Fibroblast of lung (primary cell): Measurements from ENCODE around the gene FAM149B1.

Source experiments
- EZH2 ChIP-seq: IDR thresholded peaks from 2 replicates; pipeline ENCODE4 v1.5.1; 2012; ENCODE audit warnings: low read length, control low read depth, mild to moderate bottlenecking; ENCODE audit errors: missing control alignments
- TF ChIP-seq, protein P1 (sequence below), 2 donors: IDR thresholded peaks in 1 of 2; conservative IDR thresholded peaks in 1 of 2; 1 replicate in 1 of 2; 2 replicates in 1 of 2; pipeline ENCODE4 v1.5.1; 2011 to 2012; ENCODE audit warnings: low read length in 2 of 2, control low read depth in 1 of 2, inconsistent platforms in 1 of 2, low read depth in 1 of 2, mild to moderate bottlenecking in 1 of 2

DNA sequence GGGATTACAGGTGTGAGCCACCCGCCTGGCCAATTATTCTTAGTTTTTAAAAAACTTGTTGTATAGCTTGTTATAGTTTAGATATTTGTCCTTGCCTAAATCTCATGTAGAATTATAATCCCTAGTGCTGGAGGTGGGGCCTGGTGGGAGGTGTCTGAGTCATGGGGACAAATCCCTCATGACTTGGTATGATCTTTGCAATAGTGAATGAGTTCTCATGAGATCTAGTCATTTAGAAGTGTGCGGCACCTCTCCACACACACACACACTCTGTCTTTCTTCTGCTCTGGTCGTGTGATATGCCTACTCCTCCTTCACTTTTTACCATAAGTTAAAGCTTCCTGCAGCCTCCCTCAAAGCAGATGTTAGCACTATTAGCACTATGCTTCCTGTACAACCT is 37.2 kb downstream of the FAM149B1 start:
- TF ChIP-seq, protein P1, sequence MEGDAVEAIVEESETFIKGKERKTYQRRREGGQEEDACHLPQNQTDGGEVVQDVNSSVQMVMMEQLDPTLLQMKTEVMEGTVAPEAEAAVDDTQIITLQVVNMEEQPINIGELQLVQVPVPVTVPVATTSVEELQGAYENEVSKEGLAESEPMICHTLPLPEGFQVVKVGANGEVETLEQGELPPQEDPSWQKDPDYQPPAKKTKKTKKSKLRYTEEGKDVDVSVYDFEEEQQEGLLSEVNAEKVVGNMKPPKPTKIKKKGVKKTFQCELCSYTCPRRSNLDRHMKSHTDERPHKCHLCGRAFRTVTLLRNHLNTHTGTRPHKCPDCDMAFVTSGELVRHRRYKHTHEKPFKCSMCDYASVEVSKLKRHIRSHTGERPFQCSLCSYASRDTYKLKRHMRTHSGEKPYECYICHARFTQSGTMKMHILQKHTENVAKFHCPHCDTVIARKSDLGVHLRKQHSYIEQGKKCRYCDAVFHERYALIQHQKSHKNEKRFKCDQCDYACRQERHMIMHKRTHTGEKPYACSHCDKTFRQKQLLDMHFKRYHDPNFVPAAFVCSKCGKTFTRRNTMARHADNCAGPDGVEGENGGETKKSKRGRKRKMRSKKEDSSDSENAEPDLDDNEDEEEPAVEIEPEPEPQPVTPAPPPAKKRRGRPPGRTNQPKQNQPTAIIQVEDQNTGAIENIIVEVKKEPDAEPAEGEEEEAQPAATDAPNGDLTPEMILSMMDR (conservative IDR thresholded peaks at IDR 0.05 in 1 of 2, IDR thresholded peaks at IDR 0.05 in 1 of 2; ENCODE audit: low read depth in 1 of 2, low read length in 2 of 2) = no peak
- TF ChIP-seq EZH2 = no peak
